Nephron (organoid): Measurements from ENCODE around the gene MOB3B.

Experiments
- H3K27ac Mint-ChIP-seq, 3 experiments: 2 replicates each; pipeline ENCODE4 v1.8.0; 2020; ENCODE audit warnings: mixed read lengths in 3 of 3, mild to moderate bottlenecking in 2 of 3, moderate library complexity in 1 of 3
- H3K27me3 Mint-ChIP-seq: 2 replicates; pipeline ENCODE4 v1.8.0; 2021; ENCODE audit warnings: low read depth, mild to moderate bottlenecking, moderate library complexity, mixed read lengths
- H3K36me3 Mint-ChIP-seq: 2 replicates; pipeline ENCODE4 v1.8.0; 2020; ENCODE audit warnings: low read depth, mixed read lengths
- H3K4me1 Mint-ChIP-seq: 2 replicates; pipeline ENCODE4 v1.8.0; 2020; ENCODE audit warnings: mixed read lengths
- H3K4me3 Mint-ChIP-seq, 3 experiments: 2 replicates each; pipeline ENCODE4 v1.8.0; 2020; ENCODE audit warnings: mild to moderate bottlenecking in 3 of 3, mixed read lengths in 3 of 3, moderate library complexity in 2 of 3
- H3K9me3 Mint-ChIP-seq: 2 replicates; pipeline ENCODE4 v1.8.0; 2020; ENCODE audit warnings: mixed read lengths
- TF ChIP-seq, protein P1 (sequence below), 3 experiments: fragments of 200-600 bp; sonication (generic); IDR thresholded peaks; one replicate each; pipeline ENCODE4 v1.5.0; 2021; ENCODE audit warnings: antibody characterized with exemption in 3 of 3; ENCODE audit not compliant: unreplicated experiment in 3 of 3

The MOB3B gene

DNA sequence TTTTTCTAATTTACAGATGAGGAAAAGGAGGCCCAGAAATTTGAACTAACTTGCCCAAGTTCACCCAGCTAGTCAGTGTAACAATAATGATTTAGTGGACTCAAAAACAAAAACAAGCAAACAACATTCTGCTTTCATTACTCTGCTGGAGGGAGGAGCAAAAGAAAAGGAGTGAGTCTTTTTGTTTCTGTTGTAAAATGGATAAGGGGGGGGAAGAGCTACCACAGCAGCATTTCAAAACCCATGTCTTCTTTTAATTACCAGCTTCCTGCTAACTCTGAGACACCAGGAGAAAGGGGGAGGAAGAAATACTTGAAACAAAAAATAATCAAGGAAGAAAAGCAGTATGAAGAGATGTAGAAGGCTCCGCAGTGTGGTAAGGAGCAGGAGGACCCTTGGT lies 193.5 kb downstream of the MOB3B start:
- peaks cover 56% of the 10 kb centered on the region for H3K4me1 Mint-ChIP-seq
- peaks cover 3% of the 10 kb centered on the region for H3K36me3 Mint-ChIP-seq
- TF ChIP-seq, protein P1, sequence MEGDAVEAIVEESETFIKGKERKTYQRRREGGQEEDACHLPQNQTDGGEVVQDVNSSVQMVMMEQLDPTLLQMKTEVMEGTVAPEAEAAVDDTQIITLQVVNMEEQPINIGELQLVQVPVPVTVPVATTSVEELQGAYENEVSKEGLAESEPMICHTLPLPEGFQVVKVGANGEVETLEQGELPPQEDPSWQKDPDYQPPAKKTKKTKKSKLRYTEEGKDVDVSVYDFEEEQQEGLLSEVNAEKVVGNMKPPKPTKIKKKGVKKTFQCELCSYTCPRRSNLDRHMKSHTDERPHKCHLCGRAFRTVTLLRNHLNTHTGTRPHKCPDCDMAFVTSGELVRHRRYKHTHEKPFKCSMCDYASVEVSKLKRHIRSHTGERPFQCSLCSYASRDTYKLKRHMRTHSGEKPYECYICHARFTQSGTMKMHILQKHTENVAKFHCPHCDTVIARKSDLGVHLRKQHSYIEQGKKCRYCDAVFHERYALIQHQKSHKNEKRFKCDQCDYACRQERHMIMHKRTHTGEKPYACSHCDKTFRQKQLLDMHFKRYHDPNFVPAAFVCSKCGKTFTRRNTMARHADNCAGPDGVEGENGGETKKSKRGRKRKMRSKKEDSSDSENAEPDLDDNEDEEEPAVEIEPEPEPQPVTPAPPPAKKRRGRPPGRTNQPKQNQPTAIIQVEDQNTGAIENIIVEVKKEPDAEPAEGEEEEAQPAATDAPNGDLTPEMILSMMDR (IDR thresholded peaks at IDR 0.05; ENCODE audit: unreplicated experiment in 3 of 3) = no peak
- H3K27ac Mint-ChIP-seq = peak overlapping the region; percentile 71 to 79 (median 76)
- no peaks in the 10 kb centered on the region for H3K9me3 Mint-ChIP-seq
- peaks cover 3% of the 10 kb centered on the region for H3K27me3 Mint-ChIP-seq
- no peak overlapping the region for H3K4me3 Mint-ChIP-seq

GRCh38 chr9:27335075-27335474 lies 194.5 kb downstream of the MOB3B start:
- H3K4me1 Mint-ChIP-seq = peaks cover 45% of the 10 kb centered on the region
- H3K27ac Mint-ChIP-seq = peak overlapping the region in 1 of 3 experiments; percentile 44
- no peaks in the 10 kb centered on the region for H3K9me3 Mint-ChIP-seq
- no peak overlapping the region for H3K4me3 Mint-ChIP-seq
- TF ChIP-seq, protein P1 (IDR thresholded peaks at IDR 0.05; ENCODE audit: unreplicated experiment in 3 of 3) = no peak
- H3K27me3 Mint-ChIP-seq = peaks cover 3% of the 10 kb centered on the region
- peaks cover 5% of the 10 kb centered on the region for H3K36me3 Mint-ChIP-seq

- Mint-ChIP-seq H3K27ac (peak overlapping the region; percentile 8 to 69 (median 52)), H3K9me3 (no peaks in the 10 kb centered on the region), H3K4me1 (peaks cover 32% of the 10 kb centered on the region), H3K36me3 (peaks cover 20% of the 10 kb centered on the region), H3K27me3 (peaks cover 3% of the 10 kb centered on the region), H3K4me3 (no peak overlapping the region)
- TF ChIP-seq, protein P1 (IDR thresholded peaks at IDR 0.05; ENCODE audit: unreplicated experiment in 3 of 3) = peak; percentile 87 to 95 (median 90)
Measured at GRCh38 chr9:27333241-27334052, 196.2 kb downstream of the MOB3B start.

- Mint-ChIP-seq H3K4me3 (no peak overlapping the region), H3K36me3 (peaks cover 35% of the 10 kb centered on the region), H3K27ac (no peak overlapping the region), H3K27me3 (peaks cover 3% of the 10 kb centered on the region), H3K9me3 (no peaks in the 10 kb centered on the region), H3K4me1 (peaks cover 17% of the 10 kb centered on the region)
- TF ChIP-seq, protein P1 (IDR thresholded peaks at IDR 0.05; ENCODE audit: unreplicated experiment in 3 of 3) = no peak
Measured at GRCh38 chr9:27331393-27331792, 198.2 kb downstream of the MOB3B start.

- H3K27ac Mint-ChIP-seq = no peak overlapping the region
Measured at GRCh38 chr9:27329291-27329690, 200.3 kb downstream of the MOB3B start.

More at GRCh38 chr9:27329291-27329690, 200.3 kb downstream of the MOB3B start:
- no peak overlapping the region for H3K4me3 Mint-ChIP-seq
- TF ChIP-seq, protein P1 (IDR thresholded peaks at IDR 0.05; ENCODE audit: unreplicated experiment in 3 of 3) = no peak
- peaks cover 4% of the 10 kb centered on the region for H3K9me3 Mint-ChIP-seq
- peaks cover 11% of the 10 kb centered on the region for H3K4me1 Mint-ChIP-seq
- H3K36me3 Mint-ChIP-seq = peaks cover 51% of the 10 kb centered on the region
- peaks cover 3% of the 10 kb centered on the region for H3K27me3 Mint-ChIP-seq
